ENCODE measurements around the gene EVPLL. TPM values are rescaled to one million over a fixed set of nuclear protein-coding genes. Genes with fewer than 3 reads are reported as not detected.
"Not testable (repeated sequence)": the region's sequence is repeated elsewhere in the genome, so short reads cannot be mapped to it uniquely, and the experiment has no call there.

The EVPLL gene
- total and polyA plus RNA-seq, 9 of the 15 experiments (the other 6 are each of a cell fraction or from before 2014, with no cell fraction given): not detected

- POLR2A ChIA-PET; ATAC-seq; H3K4me3 ChIP-seq; H3K27ac ChIP-seq (ENCODE audit: extremely low read depth, low read depth, low read length); H2AFZ ChIP-seq (ENCODE audit: low read depth, low read length); CTCF ChIA-PET (ENCODE audit: low intra/inter-chr PET ratio); H3K27me3 ChIP-seq (ENCODE audit: control insufficient read depth in 2 of 2, insufficient read depth in 2 of 2, low read length in 2 of 2); H3K9me3 ChIP-seq (replicated peaks; ENCODE audit: control insufficient read depth, insufficient read depth, low read depth, low read length); H3K79me2 ChIP-seq (ENCODE audit: control insufficient read depth, insufficient read depth, low read length); H3K9me1 ChIP-seq (ENCODE audit: control insufficient read depth, insufficient read depth, low read length); H3K9ac ChIP-seq (ENCODE audit: insufficient read depth in 1 of 2, low read depth in 2 of 2, low read length in 2 of 2); H3K4me1 ChIP-seq (replicated peaks in 1 of 2; ENCODE audit: control insufficient read depth in 2 of 2, insufficient read depth in 2 of 2, low read length in 2 of 2); DNase-seq (ENCODE audit: extremely low read depth in 1 of 4, low spot score in 3 of 4); H3K4me2 ChIP-seq (ENCODE audit: insufficient read depth, low read length); intact Hi-C loops (cut with micrococcal nuclease); FAIRE-seq; BruUV-seq (replicated peaks); in situ Hi-C loops (cut with MboI); H4K20me1 ChIP-seq (replicated peaks; ENCODE audit: control insufficient read depth, insufficient read depth, low read length): not testable (repeated sequence)
- peaks cover 51% of the 10 kb centered on the region; the same call in 2 of the 3 replicates for H3K36me3 ChIP-seq (ENCODE audit: control insufficient read depth, insufficient read depth, low read length)
- no CpG with 5 or more reads among the region's 25 CpGs for WGBS (ENCODE audit: insufficient coverage, low coverage, missing lambda C conversion rate)
These were observed 39.4 kb upstream of the EVPLL start for GRCh38 chr17:18338158-18338557.

- Histone ChIP-seq H4K20me1 (replicated peaks; ENCODE audit: control insufficient read depth, insufficient read depth, low read length) (no peaks in the 10 kb centered on the region), H3K9me1 (ENCODE audit: control insufficient read depth, insufficient read depth, low read length) (no peaks in the 10 kb centered on the region), H3K36me3 (ENCODE audit: control insufficient read depth, insufficient read depth, low read length) (peaks cover 52% of the 10 kb centered on the region; the same call in 2 of the 3 replicates), H3K4me1 (replicated peaks in 1 of 2; ENCODE audit: control insufficient read depth in 2 of 2, insufficient read depth in 2 of 2, low read length in 2 of 2) (no peaks in the 10 kb centered on the region; a peak in 1 of 5 replicates), H3K4me2 (ENCODE audit: insufficient read depth, low read length) (no peak overlapping the region), H3K4me3 (no peak overlapping the region), H3K9me3 (replicated peaks; ENCODE audit: control insufficient read depth, insufficient read depth, low read depth, low read length) (no peaks in the 10 kb centered on the region), H3K79me2 (ENCODE audit: control insufficient read depth, insufficient read depth, low read length) (no peaks in the 10 kb centered on the region), H3K27ac (ENCODE audit: extremely low read depth, low read depth, low read length) (no peak overlapping the region), H3K27me3 (ENCODE audit: control insufficient read depth in 2 of 2, insufficient read depth in 2 of 2, low read length in 2 of 2) (no peaks in the 10 kb centered on the region), H2AFZ (ENCODE audit: low read depth, low read length) (no peak overlapping the region), H3K9ac (ENCODE audit: insufficient read depth in 1 of 2, low read depth in 2 of 2, low read length in 2 of 2) (no peak overlapping the region)
- FAIRE-seq (no peak), DNase-seq (ENCODE audit: extremely low read depth in 1 of 4, low spot score in 3 of 4) (no peak), ATAC-seq (no peak)
- 97% methylated on average over 11 of the region's 13 CpGs for WGBS (ENCODE audit: insufficient coverage, low coverage, missing lambda C conversion rate)
- no TSS peak for BruUV-seq (replicated peaks)
- in situ Hi-C loops (cut with MboI): no loop called here
- CTCF ChIA-PET (ENCODE audit: low intra/inter-chr PET ratio): no interaction called here
- intact Hi-C loops (cut with micrococcal nuclease): no loop called here
- POLR2A ChIA-PET: no interaction called here
- TF ChIP-seq GTF2A2 (tag; IDR thresholded peaks at IDR 0.05) (no peak), MTA1 (IDR thresholded peaks at IDR 0.05; ENCODE audit: borderline replicate concordance) (no peak), ELF1 (tag; IDR thresholded peaks at IDR 0.05) (no peak), SMARCC2 (IDR thresholded peaks at IDR 0.05; ENCODE audit: low read depth) (no peak), MCM5 (IDR thresholded peaks at IDR 0.05; ENCODE audit: low read depth) (no peak), ZNF212 (CRISPR knock-in tag; IDR thresholded peaks at IDR 0.05) (no peak), SAP30 (IDR thresholded peaks at IDR 0.05; ENCODE audit: borderline replicate concordance, insufficient read depth, low read depth, low read length, poor library complexity, severe bottlenecking) (no peak), BCL6 (CRISPR knock-in tag; IDR thresholded peaks at IDR 0.05) (no peak)
- TF ChIP-seq, protein P1, sequence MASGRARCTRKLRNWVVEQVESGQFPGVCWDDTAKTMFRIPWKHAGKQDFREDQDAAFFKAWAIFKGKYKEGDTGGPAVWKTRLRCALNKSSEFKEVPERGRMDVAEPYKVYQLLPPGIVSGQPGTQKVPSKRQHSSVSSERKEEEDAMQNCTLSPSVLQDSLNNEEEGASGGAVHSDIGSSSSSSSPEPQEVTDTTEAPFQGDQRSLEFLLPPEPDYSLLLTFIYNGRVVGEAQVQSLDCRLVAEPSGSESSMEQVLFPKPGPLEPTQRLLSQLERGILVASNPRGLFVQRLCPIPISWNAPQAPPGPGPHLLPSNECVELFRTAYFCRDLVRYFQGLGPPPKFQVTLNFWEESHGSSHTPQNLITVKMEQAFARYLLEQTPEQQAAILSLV (tag; IDR thresholded peaks at IDR 0.05): no peak
These were observed 37.6 kb upstream of the EVPLL start for GRCh38 chr17:18339933-18340332.

Measured in K562 (cell line).